Measurements from ENCODE around the gene MN1.

DNA sequence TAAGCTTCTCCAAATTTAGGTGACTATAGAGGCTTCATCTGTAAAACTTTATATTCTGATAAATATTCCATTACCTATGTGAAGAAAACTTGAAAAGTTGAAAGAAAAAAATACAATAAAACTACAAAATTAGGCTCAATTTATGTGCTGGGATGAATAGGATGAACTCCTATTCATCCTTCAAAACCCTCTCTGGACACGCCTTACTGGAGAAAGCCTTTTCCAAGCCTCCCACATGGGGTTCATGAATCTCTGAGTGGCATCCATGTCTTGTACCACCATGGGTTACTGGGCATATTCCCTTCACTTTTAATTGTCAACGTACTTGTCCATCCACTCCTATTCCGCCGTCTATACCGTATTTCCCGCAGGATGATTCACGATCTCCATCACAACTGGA lies 55.7 kb downstream of the MN1 start:
- TF ChIP-seq, protein P1, sequence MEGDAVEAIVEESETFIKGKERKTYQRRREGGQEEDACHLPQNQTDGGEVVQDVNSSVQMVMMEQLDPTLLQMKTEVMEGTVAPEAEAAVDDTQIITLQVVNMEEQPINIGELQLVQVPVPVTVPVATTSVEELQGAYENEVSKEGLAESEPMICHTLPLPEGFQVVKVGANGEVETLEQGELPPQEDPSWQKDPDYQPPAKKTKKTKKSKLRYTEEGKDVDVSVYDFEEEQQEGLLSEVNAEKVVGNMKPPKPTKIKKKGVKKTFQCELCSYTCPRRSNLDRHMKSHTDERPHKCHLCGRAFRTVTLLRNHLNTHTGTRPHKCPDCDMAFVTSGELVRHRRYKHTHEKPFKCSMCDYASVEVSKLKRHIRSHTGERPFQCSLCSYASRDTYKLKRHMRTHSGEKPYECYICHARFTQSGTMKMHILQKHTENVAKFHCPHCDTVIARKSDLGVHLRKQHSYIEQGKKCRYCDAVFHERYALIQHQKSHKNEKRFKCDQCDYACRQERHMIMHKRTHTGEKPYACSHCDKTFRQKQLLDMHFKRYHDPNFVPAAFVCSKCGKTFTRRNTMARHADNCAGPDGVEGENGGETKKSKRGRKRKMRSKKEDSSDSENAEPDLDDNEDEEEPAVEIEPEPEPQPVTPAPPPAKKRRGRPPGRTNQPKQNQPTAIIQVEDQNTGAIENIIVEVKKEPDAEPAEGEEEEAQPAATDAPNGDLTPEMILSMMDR (IDR thresholded peaks at IDR 0.05; ENCODE audit: borderline replicate concordance, extremely low read depth, low read length, poor library complexity, severe bottlenecking): no peak
- TF ChIP-seq EZH2 (IDR thresholded peaks at IDR 0.05; ENCODE audit: borderline replicate concordance, low read depth, low read length, severe bottlenecking): no peak
